GM23338 (cell line): Measurements from ENCODE around the gene TSPAN1. TPM values are rescaled to one million over a fixed set of nuclear protein-coding genes. Genes with fewer than 3 reads are reported as not detected.

Source experiments
- ATAC-seq: fragments of 200-7000 bp; cut with Tn5 transposase; 3 replicates; pipeline ENCODE4 v1.9.1; 2020
- DNase-seq: peaks from one replicate; pipeline ENCODE4 v3.0.0-alpha.2; 2015; ENCODE audit warnings: low spot score
- H2AFZ ChIP-seq: fragments of 200-600 bp; sonication (generic); 2 replicates; pipeline ENCODE4 v1.8.0; 2016; ENCODE audit warnings: antibody characterized with exemption, mild to moderate bottlenecking, moderate library complexity
- H3F3A ChIP-seq: fragments of 200-600 bp; sonication (generic); replicated peaks from 2 replicates; pipeline ENCODE4 v1.8.0; 2017; ENCODE audit warnings: antibody characterized with exemption, mixed run types, low read depth
- H3K27ac ChIP-seq: fragments of 200-600 bp; sonication (generic); 2 replicates; pipeline ENCODE4 v1.6.1; 2016; ENCODE audit warnings: low read depth
- H3K27me3 ChIP-seq: fragments of 200-600 bp; sonication (generic); 2 replicates; pipeline ENCODE4 v1.8.0; 2016; ENCODE audit warnings: mild to moderate bottlenecking, mixed run types, moderate library complexity; ENCODE audit not compliant: insufficient read depth
- H3K36me3 ChIP-seq: fragments of 200-600 bp; sonication (generic); 2 replicates; pipeline ENCODE4 v1.8.0; 2016; ENCODE audit warnings: mild to moderate bottlenecking; ENCODE audit not compliant: insufficient read depth
- H3K4me1 ChIP-seq: fragments of 200-600 bp; sonication (generic); 2 replicates; pipeline ENCODE4 v1.8.0; 2016; ENCODE audit warnings: mild to moderate bottlenecking, moderate library complexity; ENCODE audit not compliant: insufficient read depth
- H3K4me2 ChIP-seq: fragments of 200-600 bp; sonication (generic); 2 replicates; pipeline ENCODE4 v1.7.1; 2017; ENCODE audit warnings: mixed run types
- H3K4me3 ChIP-seq: fragments of 200-600 bp; sonication (generic); 2 replicates; pipeline ENCODE4 v1.6.1; 2016; ENCODE audit warnings: mixed run types
- H3K79me2 ChIP-seq: fragments of 200-600 bp; sonication (generic); replicated peaks from 2 replicates; pipeline ENCODE4 v1.8.0; 2017; ENCODE audit warnings: mild to moderate bottlenecking; ENCODE audit not compliant: insufficient read depth
- H3K9me2 ChIP-seq: fragments of 200-600 bp; sonication (generic); 2 replicates; pipeline ENCODE4 v1.8.0; 2017; ENCODE audit not compliant: insufficient read depth
- H4K20me1 ChIP-seq: fragments of 200-600 bp; sonication (generic); replicated peaks from 2 replicates; pipeline ENCODE4 v1.8.0; 2017; ENCODE audit warnings: mild to moderate bottlenecking; ENCODE audit not compliant: insufficient read depth
- H3K27ac Mint-ChIP-seq: 2 replicates; pipeline ENCODE4 v1.8.0; 2020; ENCODE audit warnings: inconsistent platforms, mild to moderate bottlenecking, moderate library complexity, mixed read lengths
- H3K27me3 Mint-ChIP-seq: 3 replicates; pipeline ENCODE4 v1.8.0; 2022; ENCODE audit warnings: low read depth, mild to moderate bottlenecking, moderate library complexity, mixed read lengths, inconsistent platforms; ENCODE audit not compliant: insufficient read depth, poor library complexity
- H3K36me3 Mint-ChIP-seq: 3 replicates; pipeline ENCODE4 v1.8.0; 2021; ENCODE audit warnings: low read depth, mild to moderate bottlenecking, inconsistent platforms, moderate library complexity, mixed read lengths
- H3K4me1 Mint-ChIP-seq: 3 replicates; pipeline ENCODE4 v1.8.0; 2020; ENCODE audit warnings: mild to moderate bottlenecking, inconsistent platforms, mixed read lengths
- H3K4me3 Mint-ChIP-seq: 3 replicates; pipeline ENCODE4 v1.8.0; 2021; ENCODE audit warnings: moderate library complexity, mild to moderate bottlenecking, inconsistent platforms, mixed read lengths
- H3K9me3 Mint-ChIP-seq: 3 replicates; pipeline ENCODE4 v1.8.0; 2020; ENCODE audit warnings: moderate library complexity, mild to moderate bottlenecking, inconsistent platforms, mixed read lengths
- CREB1 ChIP-seq: fragments of 250-450 bp; sonication (Bioruptor Pico); IDR thresholded peaks from 2 replicates; pipeline ENCODE4 v1.5.0; 2020; ENCODE audit warnings: low read depth, mild to moderate bottlenecking, moderate library complexity
- EZH2 ChIP-seq: fragments of 200-600 bp; sonication (generic); IDR thresholded peaks from one replicate; pipeline ENCODE4 v1.8.0; 2017; ENCODE audit warnings: antibody characterized with exemption, mild to moderate bottlenecking, low read depth; ENCODE audit not compliant: unreplicated experiment
- EZH2phosphoT487 ChIP-seq: fragments of 200-600 bp; sonication (generic); IDR thresholded peaks from one replicate; pipeline ENCODE4 v1.8.1; 2018; ENCODE audit warnings: antibody characterized with exemption; ENCODE audit not compliant: unreplicated experiment
- JUNB ChIP-seq: IDR thresholded peaks from one replicate; pipeline ENCODE4 v1.6.1; 2016; ENCODE audit warnings: antibody characterized with exemption; ENCODE audit not compliant: unreplicated experiment
- NANOG ChIP-seq: IDR thresholded peaks from 2 replicates; pipeline ENCODE4 v1.6.1; 2016; ENCODE audit warnings: antibody characterized with exemption, borderline replicate concordance
- POLR2AphosphoS5 ChIP-seq: IDR thresholded peaks from 2 replicates; pipeline ENCODE4 v1.6.1; 2016; ENCODE audit warnings: antibody characterized with exemption, low read depth
- STAT1 ChIP-seq: IDR thresholded peaks from one replicate; pipeline ENCODE4 v1.6.1; 2016; ENCODE audit warnings: antibody characterized with exemption; ENCODE audit not compliant: unreplicated experiment
- ZNF114 ChIP-seq: fragments of 250-450 bp; sonication (Bioruptor Pico); IDR thresholded peaks from 2 replicates; pipeline ENCODE4 v1.5.0; 2020; ENCODE audit warnings: mild to moderate bottlenecking, moderate library complexity
- ZNF331 ChIP-seq: fragments of 250-450 bp; sonication (Bioruptor Pico); IDR thresholded peaks from 2 replicates; pipeline ENCODE4 v1.5.0; 2020; ENCODE audit warnings: low read depth, mild to moderate bottlenecking, moderate library complexity
- polyA plus RNA-seq: library from polyadenylated mRNA; unstranded; fragments of >200 nt; fragmentation: Nextera tagmentation; extraction: Ambion mirVana; gene quantifications from 2 replicates; pipeline ENCODE4 v1.2.1, GENCODE V29; 2016
- total RNA-seq: library from RNA; depleted of rRNA; stranded (reverse); fragments of >200 nt; shearing (Covaris generic); gene quantifications from 2 replicates; pipeline ENCODE4 v1.2.3, GENCODE V29; 2014
- TF ChIP-seq, protein P1 (sequence below): IDR thresholded peaks from one replicate; pipeline ENCODE4 v1.6.1; 2018; ENCODE audit warnings: antibody characterized with exemption; ENCODE audit not compliant: unreplicated experiment
- TF ChIP-seq, protein P2 (sequence below), 2 experiments: fragments of 200-600 bp in 1 of 2; sonication (generic) in 1 of 2; conservative IDR thresholded peaks; 2 replicates each; pipeline versions ENCODE4 v1.5.1 to v1.6.1; 2016 to 2017; ENCODE audit warnings: antibody characterized with exemption in 2 of 2, low read depth in 2 of 2, mild to moderate bottlenecking in 2 of 2, moderate library complexity in 1 of 2
- TF ChIP-seq, protein P3 (sequence below): fragments of 250-450 bp; sonication (Bioruptor Pico); IDR thresholded peaks from 2 replicates; pipeline ENCODE4 v1.5.0; 2020; ENCODE audit warnings: mild to moderate bottlenecking, moderate library complexity
- TF ChIP-seq, protein P4 (sequence below): IDR thresholded peaks from 2 replicates; pipeline ENCODE4 v1.6.1; 2016; ENCODE audit warnings: antibody characterized with exemption

Gene TSPAN1
- total and polyA plus RNA-seq, 2 experiments from 2014 or later: not detected

DNA sequence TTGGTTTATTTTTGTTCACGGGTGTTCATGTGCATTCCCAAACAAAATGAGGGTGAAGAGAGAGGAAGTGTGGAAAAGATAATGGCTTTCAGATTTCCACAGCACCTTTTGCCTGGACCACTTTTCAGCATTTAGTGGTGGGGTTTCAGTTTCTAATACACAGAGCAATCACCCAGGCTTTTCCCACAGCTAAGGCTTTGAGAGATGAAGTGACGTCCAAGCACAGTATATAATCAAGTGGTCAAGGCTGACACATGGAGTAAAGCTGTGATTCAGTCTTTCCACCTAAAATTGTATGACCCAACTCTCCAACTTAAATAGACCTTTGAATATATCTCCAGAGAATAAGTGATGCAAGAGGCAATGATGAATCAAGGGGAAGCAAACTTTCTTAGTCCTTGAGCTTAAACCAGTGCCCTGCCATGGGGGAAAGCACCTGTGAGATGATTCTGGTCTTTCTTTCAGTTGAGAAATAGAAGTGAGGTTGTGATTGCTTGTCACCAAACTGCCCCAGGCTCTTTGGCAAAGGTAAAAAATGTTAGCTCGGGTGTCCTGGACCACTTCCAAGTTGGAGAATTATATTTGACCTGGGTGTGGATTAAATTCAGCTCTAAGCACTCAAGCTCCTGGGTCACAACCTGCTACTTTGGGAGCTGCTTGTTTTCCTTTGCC is 40.1 kb upstream of the TSPAN1 start:
- Histone ChIP-seq H3K9me2 (no peaks in the 10 kb centered on the region), H3K4me1 (peaks cover 23% of the 10 kb centered on the region), H3K27ac (no peak overlapping the region), H3K4me2 (no peak overlapping the region), H3K79me2 (peaks cover 12% of the 10 kb centered on the region), H4K20me1 (no peaks in the 10 kb centered on the region), H3K36me3 (no peaks in the 10 kb centered on the region), H3K27me3 (peaks cover 16% of the 10 kb centered on the region), H3F3A (peaks cover 8% of the 10 kb centered on the region), H2AFZ (no peak overlapping the region), H3K4me3 (no peak overlapping the region)
- no peak for TF ChIP-seq STAT1
- no peak for TF ChIP-seq EZH2phosphoT487
- no peak for TF ChIP-seq CREB1 (CRISPR knock-in tag)
- no peak for TF ChIP-seq ZNF114 (CRISPR knock-in tag)
- TF ChIP-seq, protein P1, sequence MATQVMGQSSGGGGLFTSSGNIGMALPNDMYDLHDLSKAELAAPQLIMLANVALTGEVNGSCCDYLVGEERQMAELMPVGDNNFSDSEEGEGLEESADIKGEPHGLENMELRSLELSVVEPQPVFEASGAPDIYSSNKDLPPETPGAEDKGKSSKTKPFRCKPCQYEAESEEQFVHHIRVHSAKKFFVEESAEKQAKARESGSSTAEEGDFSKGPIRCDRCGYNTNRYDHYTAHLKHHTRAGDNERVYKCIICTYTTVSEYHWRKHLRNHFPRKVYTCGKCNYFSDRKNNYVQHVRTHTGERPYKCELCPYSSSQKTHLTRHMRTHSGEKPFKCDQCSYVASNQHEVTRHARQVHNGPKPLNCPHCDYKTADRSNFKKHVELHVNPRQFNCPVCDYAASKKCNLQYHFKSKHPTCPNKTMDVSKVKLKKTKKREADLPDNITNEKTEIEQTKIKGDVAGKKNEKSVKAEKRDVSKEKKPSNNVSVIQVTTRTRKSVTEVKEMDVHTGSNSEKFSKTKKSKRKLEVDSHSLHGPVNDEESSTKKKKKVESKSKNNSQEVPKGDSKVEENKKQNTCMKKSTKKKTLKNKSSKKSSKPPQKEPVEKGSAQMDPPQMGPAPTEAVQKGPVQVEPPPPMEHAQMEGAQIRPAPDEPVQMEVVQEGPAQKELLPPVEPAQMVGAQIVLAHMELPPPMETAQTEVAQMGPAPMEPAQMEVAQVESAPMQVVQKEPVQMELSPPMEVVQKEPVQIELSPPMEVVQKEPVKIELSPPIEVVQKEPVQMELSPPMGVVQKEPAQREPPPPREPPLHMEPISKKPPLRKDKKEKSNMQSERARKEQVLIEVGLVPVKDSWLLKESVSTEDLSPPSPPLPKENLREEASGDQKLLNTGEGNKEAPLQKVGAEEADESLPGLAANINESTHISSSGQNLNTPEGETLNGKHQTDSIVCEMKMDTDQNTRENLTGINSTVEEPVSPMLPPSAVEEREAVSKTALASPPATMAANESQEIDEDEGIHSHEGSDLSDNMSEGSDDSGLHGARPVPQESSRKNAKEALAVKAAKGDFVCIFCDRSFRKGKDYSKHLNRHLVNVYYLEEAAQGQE: no peak
- TF ChIP-seq JUNB: no peak
- no peak for TF ChIP-seq POLR2AphosphoS5
- TF ChIP-seq, protein P2, sequence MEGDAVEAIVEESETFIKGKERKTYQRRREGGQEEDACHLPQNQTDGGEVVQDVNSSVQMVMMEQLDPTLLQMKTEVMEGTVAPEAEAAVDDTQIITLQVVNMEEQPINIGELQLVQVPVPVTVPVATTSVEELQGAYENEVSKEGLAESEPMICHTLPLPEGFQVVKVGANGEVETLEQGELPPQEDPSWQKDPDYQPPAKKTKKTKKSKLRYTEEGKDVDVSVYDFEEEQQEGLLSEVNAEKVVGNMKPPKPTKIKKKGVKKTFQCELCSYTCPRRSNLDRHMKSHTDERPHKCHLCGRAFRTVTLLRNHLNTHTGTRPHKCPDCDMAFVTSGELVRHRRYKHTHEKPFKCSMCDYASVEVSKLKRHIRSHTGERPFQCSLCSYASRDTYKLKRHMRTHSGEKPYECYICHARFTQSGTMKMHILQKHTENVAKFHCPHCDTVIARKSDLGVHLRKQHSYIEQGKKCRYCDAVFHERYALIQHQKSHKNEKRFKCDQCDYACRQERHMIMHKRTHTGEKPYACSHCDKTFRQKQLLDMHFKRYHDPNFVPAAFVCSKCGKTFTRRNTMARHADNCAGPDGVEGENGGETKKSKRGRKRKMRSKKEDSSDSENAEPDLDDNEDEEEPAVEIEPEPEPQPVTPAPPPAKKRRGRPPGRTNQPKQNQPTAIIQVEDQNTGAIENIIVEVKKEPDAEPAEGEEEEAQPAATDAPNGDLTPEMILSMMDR (conservative IDR thresholded peaks at IDR 0.05; ENCODE audit: low read depth in 2 of 2): no peak
- no peak for TF ChIP-seq NANOG
- TF ChIP-seq ZNF331: no peak
- TF ChIP-seq, protein P3, sequence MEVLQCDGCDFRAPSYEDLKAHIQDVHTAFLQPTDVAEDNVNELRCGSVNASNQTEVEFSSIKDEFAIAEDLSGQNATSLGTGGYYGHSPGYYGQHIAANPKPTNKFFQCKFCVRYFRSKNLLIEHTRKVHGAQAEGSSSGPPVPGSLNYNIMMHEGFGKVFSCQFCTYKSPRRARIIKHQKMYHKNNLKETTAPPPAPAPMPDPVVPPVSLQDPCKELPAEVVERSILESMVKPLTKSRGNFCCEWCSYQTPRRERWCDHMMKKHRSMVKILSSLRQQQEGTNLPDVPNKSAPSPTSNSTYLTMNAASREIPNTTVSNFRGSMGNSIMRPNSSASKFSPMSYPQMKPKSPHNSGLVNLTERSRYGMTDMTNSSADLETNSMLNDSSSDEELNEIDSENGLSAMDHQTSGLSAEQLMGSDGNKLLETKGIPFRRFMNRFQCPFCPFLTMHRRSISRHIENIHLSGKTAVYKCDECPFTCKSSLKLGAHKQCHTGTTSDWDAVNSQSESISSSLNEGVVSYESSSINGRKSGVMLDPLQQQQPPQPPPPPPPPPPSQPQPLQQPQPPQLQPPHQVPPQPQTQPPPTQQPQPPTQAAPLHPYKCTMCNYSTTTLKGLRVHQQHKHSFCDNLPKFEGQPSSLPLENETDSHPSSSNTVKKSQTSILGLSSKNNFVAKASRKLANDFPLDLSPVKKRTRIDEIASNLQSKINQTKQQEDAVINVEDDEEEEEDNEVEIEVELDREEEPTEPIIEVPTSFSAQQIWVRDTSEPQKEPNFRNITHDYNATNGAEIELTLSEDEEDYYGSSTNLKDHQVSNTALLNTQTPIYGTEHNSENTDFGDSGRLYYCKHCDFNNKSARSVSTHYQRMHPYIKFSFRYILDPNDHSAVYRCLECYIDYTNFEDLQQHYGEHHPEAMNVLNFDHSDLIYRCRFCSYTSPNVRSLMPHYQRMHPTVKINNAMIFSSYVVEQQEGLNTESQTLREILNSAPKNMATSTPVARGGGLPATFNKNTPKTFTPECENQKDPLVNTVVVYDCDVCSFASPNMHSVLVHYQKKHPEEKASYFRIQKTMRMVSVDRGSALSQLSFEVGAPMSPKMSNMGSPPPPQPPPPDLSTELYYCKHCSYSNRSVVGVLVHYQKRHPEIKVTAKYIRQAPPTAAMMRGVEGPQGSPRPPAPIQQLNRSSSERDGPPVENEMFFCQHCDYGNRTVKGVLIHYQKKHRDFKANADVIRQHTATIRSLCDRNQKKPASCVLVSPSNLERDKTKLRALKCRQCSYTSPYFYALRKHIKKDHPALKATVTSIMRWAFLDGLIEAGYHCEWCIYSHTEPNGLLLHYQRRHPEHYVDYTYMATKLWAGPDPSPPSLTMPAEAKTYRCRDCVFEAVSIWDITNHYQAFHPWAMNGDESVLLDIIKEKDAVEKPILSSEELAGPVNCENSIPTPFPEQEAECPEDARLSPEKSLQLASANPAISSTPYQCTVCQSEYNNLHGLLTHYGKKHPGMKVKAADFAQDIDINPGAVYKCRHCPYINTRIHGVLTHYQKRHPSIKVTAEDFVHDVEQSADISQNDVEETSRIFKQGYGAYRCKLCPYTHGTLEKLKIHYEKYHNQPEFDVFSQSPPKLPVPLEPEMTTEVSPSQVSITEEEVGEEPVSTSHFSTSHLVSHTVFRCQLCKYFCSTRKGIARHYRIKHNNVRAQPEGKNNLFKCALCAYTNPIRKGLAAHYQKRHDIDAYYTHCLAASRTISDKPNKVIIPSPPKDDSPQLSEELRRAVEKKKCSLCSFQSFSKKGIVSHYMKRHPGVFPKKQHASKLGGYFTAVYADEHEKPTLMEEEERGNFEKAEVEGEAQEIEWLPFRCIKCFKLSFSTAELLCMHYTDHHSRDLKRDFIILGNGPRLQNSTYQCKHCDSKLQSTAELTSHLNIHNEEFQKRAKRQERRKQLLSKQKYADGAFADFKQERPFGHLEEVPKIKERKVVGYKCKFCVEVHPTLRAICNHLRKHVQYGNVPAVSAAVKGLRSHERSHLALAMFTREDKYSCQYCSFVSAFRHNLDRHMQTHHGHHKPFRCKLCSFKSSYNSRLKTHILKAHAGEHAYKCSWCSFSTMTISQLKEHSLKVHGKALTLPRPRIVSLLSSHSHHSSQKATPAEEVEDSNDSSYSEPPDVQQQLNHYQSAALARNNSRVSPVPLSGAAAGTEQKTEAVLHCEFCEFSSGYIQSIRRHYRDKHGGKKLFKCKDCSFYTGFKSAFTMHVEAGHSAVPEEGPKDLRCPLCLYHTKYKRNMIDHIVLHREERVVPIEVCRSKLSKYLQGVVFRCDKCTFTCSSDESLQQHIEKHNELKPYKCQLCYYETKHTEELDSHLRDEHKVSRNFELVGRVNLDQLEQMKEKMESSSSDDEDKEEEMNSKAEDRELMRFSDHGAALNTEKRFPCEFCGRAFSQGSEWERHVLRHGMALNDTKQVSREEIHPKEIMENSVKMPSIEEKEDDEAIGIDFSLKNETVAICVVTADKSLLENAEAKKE (CRISPR knock-in tag): no peak
- TF ChIP-seq, protein P4, sequence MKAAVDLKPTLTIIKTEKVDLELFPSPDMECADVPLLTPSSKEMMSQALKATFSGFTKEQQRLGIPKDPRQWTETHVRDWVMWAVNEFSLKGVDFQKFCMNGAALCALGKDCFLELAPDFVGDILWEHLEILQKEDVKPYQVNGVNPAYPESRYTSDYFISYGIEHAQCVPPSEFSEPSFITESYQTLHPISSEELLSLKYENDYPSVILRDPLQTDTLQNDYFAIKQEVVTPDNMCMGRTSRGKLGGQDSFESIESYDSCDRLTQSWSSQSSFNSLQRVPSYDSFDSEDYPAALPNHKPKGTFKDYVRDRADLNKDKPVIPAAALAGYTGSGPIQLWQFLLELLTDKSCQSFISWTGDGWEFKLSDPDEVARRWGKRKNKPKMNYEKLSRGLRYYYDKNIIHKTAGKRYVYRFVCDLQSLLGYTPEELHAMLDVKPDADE: no peak
- TF ChIP-seq EZH2: no peak
- no peak for ATAC-seq
- Mint-ChIP-seq H3K36me3 (no peaks in the 10 kb centered on the region), H3K4me3 (no peak overlapping the region), H3K9me3 (no peaks in the 10 kb centered on the region), H3K4me1 (peaks cover 23% of the 10 kb centered on the region), H3K27ac (no peak overlapping the region), H3K27me3 (peaks cover 12% of the 10 kb centered on the region)
- DNase-seq: no peak
